HL-60/S4 treated with phorbol 12-myristate 13-acetate at 8.2 ng/mL for 4 days and 3 days (cell line): ENCODE results near the gene PRRC2C.

Source experiments
- in situ Hi-C: fragments of 300-500 bp; cut with MboI; formaldehyde crosslinking; loops from 2 replicates; pipeline ENCODE4 v1.15.0; 2022; ENCODE audit warnings: low sequenced_read_pairs

PRRC2C gene

DNA sequence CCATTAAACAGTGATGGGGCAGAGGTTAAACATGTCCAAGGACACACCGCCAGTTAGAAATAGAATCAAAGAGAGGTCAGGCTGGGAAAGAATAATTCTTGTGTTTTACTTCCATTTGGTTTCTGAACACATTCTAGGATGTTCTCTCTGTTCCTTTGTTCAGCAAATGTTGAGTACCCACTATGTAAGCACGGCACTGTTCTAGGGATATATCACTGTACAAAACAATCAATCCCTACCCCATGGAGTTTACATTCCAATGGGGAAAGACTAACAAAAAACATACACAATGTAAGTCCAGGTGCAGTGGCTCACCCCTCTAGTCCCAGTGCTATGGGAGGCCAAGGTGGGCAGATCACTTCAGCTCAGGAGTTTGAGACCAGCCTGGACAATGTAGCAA, 142.9 kb downstream of the PRRC2C start:
- in situ Hi-C loops = loop anchor here (25.0 kb wide), 1 partner anchor 359 kb away; no protein-coding TSS in a partner anchor

DNA sequence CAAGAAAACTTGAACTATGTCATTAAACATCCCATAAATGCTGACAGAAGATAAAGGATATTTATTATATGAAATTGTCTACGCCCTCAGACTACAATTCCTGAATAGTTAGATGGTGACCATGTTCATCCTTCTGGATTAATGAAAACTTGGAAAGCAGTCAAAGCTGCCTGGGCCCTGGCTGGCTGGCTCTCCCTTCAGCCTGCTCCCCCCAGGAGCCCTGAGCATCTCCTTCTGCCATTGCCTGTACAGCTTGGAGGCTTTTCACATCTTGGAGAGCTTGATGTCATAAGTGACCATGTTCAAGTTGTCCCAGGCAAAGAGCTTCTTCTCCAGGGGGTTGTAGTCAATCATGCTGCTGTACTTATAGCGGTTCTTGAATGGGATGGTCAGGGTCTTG, 150.3 kb downstream of the PRRC2C start:
- in situ Hi-C loops = loop anchor here (25.0 kb wide), 1 partner anchor 352 kb away; no protein-coding TSS in a partner anchor

DNA sequence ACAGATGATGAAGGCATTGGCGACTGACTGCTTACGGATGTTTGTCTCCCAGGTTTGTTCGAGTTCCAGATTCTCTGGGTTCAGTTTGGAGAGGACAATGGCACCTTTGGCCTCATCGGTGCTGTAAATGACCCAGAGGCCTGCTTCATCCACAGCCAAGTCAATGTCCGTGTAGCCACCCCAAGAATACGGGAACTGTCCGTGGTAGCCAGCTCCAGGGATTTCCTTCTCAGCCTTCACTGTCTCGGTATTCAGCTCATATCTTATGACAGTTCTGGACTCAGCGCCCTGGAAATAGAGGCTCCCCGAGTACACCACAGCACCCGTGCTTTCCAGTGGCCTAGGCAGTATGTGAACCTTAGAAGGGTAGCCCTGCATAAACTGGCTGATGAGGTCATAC, 150.8 kb downstream of the PRRC2C start:
- in situ Hi-C loops = loop anchor here (25.0 kb wide), 1 partner anchor 351 kb away; no protein-coding TSS in a partner anchor

DNA sequence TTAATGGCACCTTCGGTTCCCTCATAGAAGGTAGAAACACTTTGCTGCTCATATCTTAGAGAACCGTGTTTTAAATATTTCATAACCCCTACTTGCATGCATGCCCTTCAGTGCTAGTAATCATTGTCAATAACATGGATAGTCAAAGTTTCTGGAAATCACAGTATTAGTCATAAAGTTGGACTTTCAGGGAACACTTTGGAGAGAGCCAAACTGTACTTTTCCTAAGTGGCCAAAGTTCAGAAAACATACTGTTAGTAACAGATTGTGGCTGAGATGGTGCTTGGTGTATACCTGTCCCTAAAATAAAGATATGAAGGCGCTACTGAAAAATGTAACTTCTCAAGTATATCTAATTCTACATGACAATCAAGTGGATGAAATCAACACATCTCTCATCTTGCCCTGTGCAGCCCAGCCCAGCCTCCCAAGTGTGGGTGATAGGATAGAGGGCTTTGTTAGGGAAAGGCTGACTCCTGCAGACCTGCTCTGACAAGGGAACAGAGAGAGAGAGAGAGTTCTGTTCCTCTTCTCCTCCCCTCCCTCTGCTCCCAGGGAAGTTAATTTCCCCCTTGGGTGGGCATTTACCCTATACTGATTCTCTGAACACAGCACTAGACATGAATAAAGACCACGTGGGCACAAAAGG, 152.7 kb downstream of the PRRC2C start:
- in situ Hi-C loops = loop anchor here (25.0 kb wide), 1 partner anchor 349 kb away; no protein-coding TSS in a partner anchor

DNA sequence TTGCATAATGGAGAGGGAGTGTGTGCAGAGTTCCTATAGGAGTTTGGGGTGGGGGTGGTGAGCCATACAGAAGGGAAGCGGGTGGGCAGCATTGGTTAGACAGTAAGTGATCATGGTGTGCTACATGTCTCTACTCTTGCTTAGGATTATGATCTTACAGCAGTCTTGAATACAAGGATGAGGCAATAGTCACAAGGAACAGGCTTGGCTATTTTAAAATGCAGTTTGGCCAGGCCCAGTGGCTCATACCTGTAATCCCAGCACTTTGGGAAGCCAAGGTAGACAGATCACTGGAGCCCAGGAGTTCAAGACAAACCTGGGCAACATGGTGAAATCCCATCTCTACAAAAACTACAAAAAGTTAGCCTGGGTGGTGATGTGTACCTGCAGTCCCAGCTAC, 154.9 kb downstream of the PRRC2C start:
- in situ Hi-C loops = loop anchor here (25.0 kb wide), 1 partner anchor 347 kb away; no protein-coding TSS in a partner anchor

DNA sequence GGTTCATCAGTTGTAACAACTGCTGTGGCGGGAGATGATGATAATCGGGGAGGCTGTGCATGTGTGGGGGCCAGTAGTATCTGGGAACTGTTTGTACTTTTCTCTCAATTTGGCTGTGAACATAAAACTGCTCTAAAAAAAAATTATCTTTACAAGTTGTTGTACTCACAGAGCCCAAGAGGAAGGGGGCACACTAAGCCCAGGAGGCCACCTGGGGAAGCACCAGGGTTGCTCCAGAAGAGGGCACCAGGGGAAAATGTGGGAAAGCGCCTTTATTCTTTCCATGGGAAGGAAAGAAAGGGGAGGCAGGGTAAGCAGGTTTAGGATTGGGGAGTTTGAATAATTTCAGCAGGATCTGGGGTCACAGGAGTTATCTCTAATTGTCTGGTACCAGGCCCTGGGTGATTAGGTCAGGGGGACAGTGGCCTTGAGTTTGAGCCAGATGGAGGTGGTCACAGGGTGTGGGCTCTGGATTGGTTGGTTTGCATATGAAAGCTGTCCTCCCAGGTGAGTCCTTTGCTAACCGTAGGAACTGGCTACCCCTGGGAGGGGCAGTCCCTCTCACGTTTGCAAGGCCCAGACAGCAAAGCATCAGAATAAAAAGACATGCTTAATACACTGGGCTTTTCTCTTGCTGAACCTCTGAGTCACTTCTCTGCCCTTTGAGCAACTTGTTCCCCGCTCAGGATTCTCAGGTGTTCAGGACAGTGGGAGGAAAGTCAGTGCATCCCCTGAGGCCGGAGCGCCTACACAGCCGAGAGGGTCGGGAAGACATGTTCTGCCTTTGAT, 155.9 kb downstream of the PRRC2C start:
- in situ Hi-C loops = loop anchor here (25.0 kb wide), 1 partner anchor 346 kb away; no protein-coding TSS in a partner anchor

DNA sequence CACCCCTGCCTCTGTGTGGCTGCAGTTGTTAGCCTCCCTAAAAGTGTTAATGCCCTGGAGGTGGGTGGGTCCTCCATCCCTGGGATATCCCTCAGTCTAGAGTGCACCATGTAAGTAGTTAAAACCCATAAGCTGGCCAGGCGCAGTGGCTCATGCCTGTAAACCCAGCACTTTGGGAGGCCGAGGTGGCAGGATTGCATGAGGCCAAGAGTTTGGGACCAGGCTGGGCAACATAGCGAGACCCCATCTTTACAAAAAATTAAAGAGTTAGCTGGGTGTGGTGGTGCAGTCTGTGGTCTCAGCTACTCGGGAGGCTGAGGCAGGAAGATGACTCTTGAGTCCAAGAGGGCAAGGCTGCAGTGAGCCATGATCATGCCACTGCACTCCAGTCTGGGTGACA, 156.9 kb downstream of the PRRC2C start:
- in situ Hi-C loops = loop anchor here (25.0 kb wide), 1 partner anchor 345 kb away; no protein-coding TSS in a partner anchor
